GM23338 (cell line): Measurements from ENCODE around the gene CCDC40. TPM values are rescaled to one million over a fixed set of nuclear protein-coding genes. Genes with fewer than 3 reads are reported as not detected.

Source experiments
- ATAC-seq: fragments of 200-7000 bp; cut with Tn5 transposase; 3 replicates; pipeline ENCODE4 v1.9.1; 2020
- DNase-seq: peaks from one replicate; pipeline ENCODE4 v3.0.0-alpha.2; 2015; ENCODE audit warnings: low spot score
- H2AFZ ChIP-seq: fragments of 200-600 bp; sonication (generic); 2 replicates; pipeline ENCODE4 v1.8.0; 2016; ENCODE audit warnings: antibody characterized with exemption, mild to moderate bottlenecking, moderate library complexity
- H3F3A ChIP-seq: fragments of 200-600 bp; sonication (generic); replicated peaks from 2 replicates; pipeline ENCODE4 v1.8.0; 2017; ENCODE audit warnings: antibody characterized with exemption, mixed run types, low read depth
- H3K27ac ChIP-seq: fragments of 200-600 bp; sonication (generic); 2 replicates; pipeline ENCODE4 v1.6.1; 2016; ENCODE audit warnings: low read depth
- H3K27me3 ChIP-seq: fragments of 200-600 bp; sonication (generic); 2 replicates; pipeline ENCODE4 v1.8.0; 2016; ENCODE audit warnings: mild to moderate bottlenecking, mixed run types, moderate library complexity; ENCODE audit not compliant: insufficient read depth
- H3K36me3 ChIP-seq: fragments of 200-600 bp; sonication (generic); 2 replicates; pipeline ENCODE4 v1.8.0; 2016; ENCODE audit warnings: mild to moderate bottlenecking; ENCODE audit not compliant: insufficient read depth
- H3K4me1 ChIP-seq: fragments of 200-600 bp; sonication (generic); 2 replicates; pipeline ENCODE4 v1.8.0; 2016; ENCODE audit warnings: mild to moderate bottlenecking, moderate library complexity; ENCODE audit not compliant: insufficient read depth
- H3K4me2 ChIP-seq: fragments of 200-600 bp; sonication (generic); 2 replicates; pipeline ENCODE4 v1.7.1; 2017; ENCODE audit warnings: mixed run types
- H3K4me3 ChIP-seq: fragments of 200-600 bp; sonication (generic); 2 replicates; pipeline ENCODE4 v1.6.1; 2016; ENCODE audit warnings: mixed run types
- H3K79me2 ChIP-seq: fragments of 200-600 bp; sonication (generic); replicated peaks from 2 replicates; pipeline ENCODE4 v1.8.0; 2017; ENCODE audit warnings: mild to moderate bottlenecking; ENCODE audit not compliant: insufficient read depth
- H3K9me2 ChIP-seq: fragments of 200-600 bp; sonication (generic); 2 replicates; pipeline ENCODE4 v1.8.0; 2017; ENCODE audit not compliant: insufficient read depth
- H4K20me1 ChIP-seq: fragments of 200-600 bp; sonication (generic); replicated peaks from 2 replicates; pipeline ENCODE4 v1.8.0; 2017; ENCODE audit warnings: mild to moderate bottlenecking; ENCODE audit not compliant: insufficient read depth
- H3K27ac Mint-ChIP-seq: 2 replicates; pipeline ENCODE4 v1.8.0; 2020; ENCODE audit warnings: inconsistent platforms, mild to moderate bottlenecking, moderate library complexity, mixed read lengths
- H3K27me3 Mint-ChIP-seq: 3 replicates; pipeline ENCODE4 v1.8.0; 2022; ENCODE audit warnings: low read depth, mild to moderate bottlenecking, moderate library complexity, mixed read lengths, inconsistent platforms; ENCODE audit not compliant: insufficient read depth, poor library complexity
- H3K36me3 Mint-ChIP-seq: 3 replicates; pipeline ENCODE4 v1.8.0; 2021; ENCODE audit warnings: low read depth, mild to moderate bottlenecking, inconsistent platforms, moderate library complexity, mixed read lengths
- H3K4me1 Mint-ChIP-seq: 3 replicates; pipeline ENCODE4 v1.8.0; 2020; ENCODE audit warnings: mild to moderate bottlenecking, inconsistent platforms, mixed read lengths
- H3K4me3 Mint-ChIP-seq: 3 replicates; pipeline ENCODE4 v1.8.0; 2021; ENCODE audit warnings: moderate library complexity, mild to moderate bottlenecking, inconsistent platforms, mixed read lengths
- H3K9me3 Mint-ChIP-seq: 3 replicates; pipeline ENCODE4 v1.8.0; 2020; ENCODE audit warnings: moderate library complexity, mild to moderate bottlenecking, inconsistent platforms, mixed read lengths
- EZH2 ChIP-seq: fragments of 200-600 bp; sonication (generic); IDR thresholded peaks from one replicate; pipeline ENCODE4 v1.8.0; 2017; ENCODE audit warnings: antibody characterized with exemption, mild to moderate bottlenecking, low read depth; ENCODE audit not compliant: unreplicated experiment
- JUNB ChIP-seq: IDR thresholded peaks from one replicate; pipeline ENCODE4 v1.6.1; 2016; ENCODE audit warnings: antibody characterized with exemption; ENCODE audit not compliant: unreplicated experiment
- ZNF331 ChIP-seq: fragments of 250-450 bp; sonication (Bioruptor Pico); IDR thresholded peaks from 2 replicates; pipeline ENCODE4 v1.5.0; 2020; ENCODE audit warnings: low read depth, mild to moderate bottlenecking, moderate library complexity
- polyA plus RNA-seq: library from polyadenylated mRNA; unstranded; fragments of >200 nt; fragmentation: Nextera tagmentation; extraction: Ambion mirVana; gene quantifications from 2 replicates; pipeline ENCODE4 v1.2.1, GENCODE V29; 2016
- total RNA-seq: library from RNA; depleted of rRNA; stranded (reverse); fragments of >200 nt; shearing (Covaris generic); gene quantifications from 2 replicates; pipeline ENCODE4 v1.2.3, GENCODE V29; 2014
- TF ChIP-seq, protein P1 (sequence below): IDR thresholded peaks from one replicate; pipeline ENCODE4 v1.6.1; 2018; ENCODE audit warnings: antibody characterized with exemption; ENCODE audit not compliant: unreplicated experiment
- TF ChIP-seq, protein P2 (sequence below): fragments of 250-450 bp; sonication (Bioruptor Pico); IDR thresholded peaks from 2 replicates; pipeline ENCODE4 v1.5.0; 2020; ENCODE audit warnings: mild to moderate bottlenecking, moderate library complexity

CCDC40 gene
- total and polyA plus RNA-seq, 2 experiments from 2014 or later: 7.6 to 8.1 TPM

DNA sequence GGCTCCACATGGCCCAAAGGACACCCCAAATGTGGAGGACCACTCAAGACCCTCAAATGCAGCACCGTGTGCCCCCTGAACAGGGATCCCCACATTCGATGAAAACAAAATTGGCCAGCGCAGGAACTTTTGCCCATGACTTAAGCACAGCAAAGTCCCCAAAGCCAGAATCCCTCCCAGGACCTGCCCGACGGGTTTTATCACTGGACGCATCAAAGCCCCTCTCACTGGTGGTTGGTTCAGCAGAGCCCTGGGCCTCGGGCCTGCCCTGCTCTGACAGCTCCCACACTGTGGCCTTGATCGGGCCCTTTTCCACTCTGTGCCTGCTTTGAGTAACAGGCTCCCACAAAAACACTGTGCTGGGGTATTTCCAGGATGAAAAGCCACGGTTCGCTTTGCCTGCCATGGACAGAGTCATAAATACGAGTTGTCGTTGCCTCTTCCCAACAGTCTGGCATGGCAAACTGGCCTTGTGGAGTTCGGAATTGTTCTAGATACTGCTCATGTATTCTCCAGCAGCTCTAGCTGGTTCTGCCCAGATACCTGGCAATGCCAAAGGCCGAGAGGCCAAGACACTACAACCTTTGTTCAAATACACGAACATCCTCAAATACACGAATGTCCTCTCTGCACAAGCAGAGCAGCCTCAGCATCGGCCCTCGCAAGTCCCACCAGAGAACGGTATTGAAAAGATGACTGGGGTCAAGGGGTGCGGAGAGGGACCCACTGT is 47.2 kb upstream of the CCDC40 start (continued):
- TF ChIP-seq, protein P1, sequence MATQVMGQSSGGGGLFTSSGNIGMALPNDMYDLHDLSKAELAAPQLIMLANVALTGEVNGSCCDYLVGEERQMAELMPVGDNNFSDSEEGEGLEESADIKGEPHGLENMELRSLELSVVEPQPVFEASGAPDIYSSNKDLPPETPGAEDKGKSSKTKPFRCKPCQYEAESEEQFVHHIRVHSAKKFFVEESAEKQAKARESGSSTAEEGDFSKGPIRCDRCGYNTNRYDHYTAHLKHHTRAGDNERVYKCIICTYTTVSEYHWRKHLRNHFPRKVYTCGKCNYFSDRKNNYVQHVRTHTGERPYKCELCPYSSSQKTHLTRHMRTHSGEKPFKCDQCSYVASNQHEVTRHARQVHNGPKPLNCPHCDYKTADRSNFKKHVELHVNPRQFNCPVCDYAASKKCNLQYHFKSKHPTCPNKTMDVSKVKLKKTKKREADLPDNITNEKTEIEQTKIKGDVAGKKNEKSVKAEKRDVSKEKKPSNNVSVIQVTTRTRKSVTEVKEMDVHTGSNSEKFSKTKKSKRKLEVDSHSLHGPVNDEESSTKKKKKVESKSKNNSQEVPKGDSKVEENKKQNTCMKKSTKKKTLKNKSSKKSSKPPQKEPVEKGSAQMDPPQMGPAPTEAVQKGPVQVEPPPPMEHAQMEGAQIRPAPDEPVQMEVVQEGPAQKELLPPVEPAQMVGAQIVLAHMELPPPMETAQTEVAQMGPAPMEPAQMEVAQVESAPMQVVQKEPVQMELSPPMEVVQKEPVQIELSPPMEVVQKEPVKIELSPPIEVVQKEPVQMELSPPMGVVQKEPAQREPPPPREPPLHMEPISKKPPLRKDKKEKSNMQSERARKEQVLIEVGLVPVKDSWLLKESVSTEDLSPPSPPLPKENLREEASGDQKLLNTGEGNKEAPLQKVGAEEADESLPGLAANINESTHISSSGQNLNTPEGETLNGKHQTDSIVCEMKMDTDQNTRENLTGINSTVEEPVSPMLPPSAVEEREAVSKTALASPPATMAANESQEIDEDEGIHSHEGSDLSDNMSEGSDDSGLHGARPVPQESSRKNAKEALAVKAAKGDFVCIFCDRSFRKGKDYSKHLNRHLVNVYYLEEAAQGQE: no peak
- TF ChIP-seq EZH2: no peak
- TF ChIP-seq, protein P2, sequence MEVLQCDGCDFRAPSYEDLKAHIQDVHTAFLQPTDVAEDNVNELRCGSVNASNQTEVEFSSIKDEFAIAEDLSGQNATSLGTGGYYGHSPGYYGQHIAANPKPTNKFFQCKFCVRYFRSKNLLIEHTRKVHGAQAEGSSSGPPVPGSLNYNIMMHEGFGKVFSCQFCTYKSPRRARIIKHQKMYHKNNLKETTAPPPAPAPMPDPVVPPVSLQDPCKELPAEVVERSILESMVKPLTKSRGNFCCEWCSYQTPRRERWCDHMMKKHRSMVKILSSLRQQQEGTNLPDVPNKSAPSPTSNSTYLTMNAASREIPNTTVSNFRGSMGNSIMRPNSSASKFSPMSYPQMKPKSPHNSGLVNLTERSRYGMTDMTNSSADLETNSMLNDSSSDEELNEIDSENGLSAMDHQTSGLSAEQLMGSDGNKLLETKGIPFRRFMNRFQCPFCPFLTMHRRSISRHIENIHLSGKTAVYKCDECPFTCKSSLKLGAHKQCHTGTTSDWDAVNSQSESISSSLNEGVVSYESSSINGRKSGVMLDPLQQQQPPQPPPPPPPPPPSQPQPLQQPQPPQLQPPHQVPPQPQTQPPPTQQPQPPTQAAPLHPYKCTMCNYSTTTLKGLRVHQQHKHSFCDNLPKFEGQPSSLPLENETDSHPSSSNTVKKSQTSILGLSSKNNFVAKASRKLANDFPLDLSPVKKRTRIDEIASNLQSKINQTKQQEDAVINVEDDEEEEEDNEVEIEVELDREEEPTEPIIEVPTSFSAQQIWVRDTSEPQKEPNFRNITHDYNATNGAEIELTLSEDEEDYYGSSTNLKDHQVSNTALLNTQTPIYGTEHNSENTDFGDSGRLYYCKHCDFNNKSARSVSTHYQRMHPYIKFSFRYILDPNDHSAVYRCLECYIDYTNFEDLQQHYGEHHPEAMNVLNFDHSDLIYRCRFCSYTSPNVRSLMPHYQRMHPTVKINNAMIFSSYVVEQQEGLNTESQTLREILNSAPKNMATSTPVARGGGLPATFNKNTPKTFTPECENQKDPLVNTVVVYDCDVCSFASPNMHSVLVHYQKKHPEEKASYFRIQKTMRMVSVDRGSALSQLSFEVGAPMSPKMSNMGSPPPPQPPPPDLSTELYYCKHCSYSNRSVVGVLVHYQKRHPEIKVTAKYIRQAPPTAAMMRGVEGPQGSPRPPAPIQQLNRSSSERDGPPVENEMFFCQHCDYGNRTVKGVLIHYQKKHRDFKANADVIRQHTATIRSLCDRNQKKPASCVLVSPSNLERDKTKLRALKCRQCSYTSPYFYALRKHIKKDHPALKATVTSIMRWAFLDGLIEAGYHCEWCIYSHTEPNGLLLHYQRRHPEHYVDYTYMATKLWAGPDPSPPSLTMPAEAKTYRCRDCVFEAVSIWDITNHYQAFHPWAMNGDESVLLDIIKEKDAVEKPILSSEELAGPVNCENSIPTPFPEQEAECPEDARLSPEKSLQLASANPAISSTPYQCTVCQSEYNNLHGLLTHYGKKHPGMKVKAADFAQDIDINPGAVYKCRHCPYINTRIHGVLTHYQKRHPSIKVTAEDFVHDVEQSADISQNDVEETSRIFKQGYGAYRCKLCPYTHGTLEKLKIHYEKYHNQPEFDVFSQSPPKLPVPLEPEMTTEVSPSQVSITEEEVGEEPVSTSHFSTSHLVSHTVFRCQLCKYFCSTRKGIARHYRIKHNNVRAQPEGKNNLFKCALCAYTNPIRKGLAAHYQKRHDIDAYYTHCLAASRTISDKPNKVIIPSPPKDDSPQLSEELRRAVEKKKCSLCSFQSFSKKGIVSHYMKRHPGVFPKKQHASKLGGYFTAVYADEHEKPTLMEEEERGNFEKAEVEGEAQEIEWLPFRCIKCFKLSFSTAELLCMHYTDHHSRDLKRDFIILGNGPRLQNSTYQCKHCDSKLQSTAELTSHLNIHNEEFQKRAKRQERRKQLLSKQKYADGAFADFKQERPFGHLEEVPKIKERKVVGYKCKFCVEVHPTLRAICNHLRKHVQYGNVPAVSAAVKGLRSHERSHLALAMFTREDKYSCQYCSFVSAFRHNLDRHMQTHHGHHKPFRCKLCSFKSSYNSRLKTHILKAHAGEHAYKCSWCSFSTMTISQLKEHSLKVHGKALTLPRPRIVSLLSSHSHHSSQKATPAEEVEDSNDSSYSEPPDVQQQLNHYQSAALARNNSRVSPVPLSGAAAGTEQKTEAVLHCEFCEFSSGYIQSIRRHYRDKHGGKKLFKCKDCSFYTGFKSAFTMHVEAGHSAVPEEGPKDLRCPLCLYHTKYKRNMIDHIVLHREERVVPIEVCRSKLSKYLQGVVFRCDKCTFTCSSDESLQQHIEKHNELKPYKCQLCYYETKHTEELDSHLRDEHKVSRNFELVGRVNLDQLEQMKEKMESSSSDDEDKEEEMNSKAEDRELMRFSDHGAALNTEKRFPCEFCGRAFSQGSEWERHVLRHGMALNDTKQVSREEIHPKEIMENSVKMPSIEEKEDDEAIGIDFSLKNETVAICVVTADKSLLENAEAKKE: no peak

DNA sequence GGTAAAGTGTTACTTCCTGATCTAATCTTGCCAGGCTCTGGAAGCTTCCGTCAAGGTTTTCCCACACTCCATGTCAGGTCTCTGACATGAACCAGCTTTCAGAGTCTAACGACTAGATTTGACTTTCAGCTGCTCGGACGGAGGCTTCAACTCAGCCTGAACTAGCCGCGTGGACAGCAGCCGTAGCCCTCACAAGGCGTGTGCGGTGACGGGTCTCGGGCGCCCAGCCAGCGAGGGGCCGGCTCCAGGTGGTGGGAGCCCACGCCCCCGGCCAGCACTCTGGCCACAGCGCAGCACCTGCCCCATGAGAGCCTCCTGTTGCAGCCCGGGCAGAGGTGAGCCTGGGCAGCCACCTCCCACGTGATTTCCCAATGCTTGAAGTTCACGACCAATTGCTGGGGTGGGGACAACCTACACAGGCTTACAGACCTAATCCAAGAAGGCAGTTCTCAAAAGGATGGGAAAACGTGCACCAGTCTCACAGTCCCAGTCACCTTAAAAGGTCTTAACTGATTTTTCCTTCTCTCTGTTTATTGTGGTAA is 46.3 kb upstream of the CCDC40 start:
- peaks cover 2% of the 10 kb centered on the region; the same call in 2 of the 3 replicates for H3K36me3 Mint-ChIP-seq
- ATAC-seq: no peak
- Histone ChIP-seq H3K4me2 (no peak overlapping the region), H3K4me3 (no peak overlapping the region), H3K27me3 (no peaks in the 10 kb centered on the region), H3F3A (peaks cover 7% of the 10 kb centered on the region; the same call in 1 of the 2 replicates), H4K20me1 (peaks cover 18% of the 10 kb centered on the region), H3K4me1 (peaks cover 47% of the 10 kb centered on the region), H3K79me2 (peaks cover 53% of the 10 kb centered on the region), H2AFZ (no peak overlapping the region), H3K27ac (no peak overlapping the region), H3K9me2 (no peaks in the 10 kb centered on the region), H3K36me3 (no peaks in the 10 kb centered on the region)
- peaks cover 67% of the 10 kb centered on the region for H3K4me1 Mint-ChIP-seq
- no peak overlapping the region for H3K4me3 Mint-ChIP-seq
- DNase-seq: no peak
- no peaks in the 10 kb centered on the region; the same call in 2 of the 3 replicates for H3K9me3 Mint-ChIP-seq
- H3K27me3 Mint-ChIP-seq: peaks cover 18% of the 10 kb centered on the region
- H3K27ac Mint-ChIP-seq: no peak overlapping the region
- TF ChIP-seq ZNF331 (CRISPR knock-in tag) (no peak), JUNB (no peak)
